ENCODE measurements around the gene CCDC149. TPM values are rescaled to one million over a fixed set of nuclear protein-coding genes. Genes with fewer than 3 reads are reported as not detected.

Gene CCDC149
- total RNA-seq, 3 donors from 2014 or later (not counting 1 experiment from before 2014, with no cell fraction given): 0.14 to 0.86 (median 0.43) TPM

- no peak for TF ChIP-seq CTCF (IDR thresholded peaks at IDR 0.05)
- no peak for DNase-seq
- Histone ChIP-seq H3K36me3 (ENCODE audit: control insufficient read depth, insufficient read depth, low read length) (no peaks in the 10 kb centered on the region), H3K9me3 (ENCODE audit: control insufficient read depth, insufficient read depth, low read length) (no peaks in the 10 kb centered on the region), H3K27ac (ENCODE audit: low read length) (no peak overlapping the region), H3K4me1 (ENCODE audit: control insufficient read depth, insufficient read depth, low read length) (no peaks in the 10 kb centered on the region), H3K27me3 (ENCODE audit: control insufficient read depth, insufficient read depth, low read length) (no peaks in the 10 kb centered on the region), H3K4me3 (ENCODE audit: low read length) (no peak overlapping the region)
- no peak for ATAC-seq
- Mint-ChIP-seq H3K27me3 (ENCODE audit: low read depth in 2 of 2) (no peaks in the 10 kb centered on the region), H3K36me3 (no peaks in the 10 kb centered on the region), H3K9me3 (peaks cover 0 to 3% of the 10 kb centered on the region in 2 donors), H3K4me3 (no peak overlapping the region), H3K4me1 (no peaks in the 10 kb centered on the region), H3K27ac (no peak overlapping the region)
- intact Hi-C loops (cut with micrococcal nuclease): no loop called here
- WGBS (ENCODE audit: insufficient coverage): 91% methylated on average over 5 of the region's 5 CpGs
Observed at GRCh38 chr4:24772061-24772705, 140.7 kb downstream of the CCDC149 start.

DNA sequence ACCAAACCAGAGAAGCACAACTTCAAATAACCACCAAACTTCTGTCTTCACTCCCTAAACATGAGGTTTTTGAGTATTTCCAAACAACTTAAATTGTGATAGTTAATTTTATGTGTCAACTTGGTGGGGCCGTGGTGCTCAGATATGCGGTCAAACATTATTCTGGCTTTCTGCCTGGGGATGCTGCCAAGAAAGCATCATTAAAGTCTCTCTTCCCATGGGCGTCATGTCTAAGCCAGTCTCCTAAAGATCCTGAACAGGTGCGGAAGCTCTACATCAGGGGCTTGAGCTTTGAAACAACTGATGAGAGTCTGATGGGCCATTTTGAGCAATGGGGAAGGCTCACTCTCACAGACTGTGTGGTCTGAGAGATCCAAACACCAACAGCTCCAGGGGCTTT, 141.6 kb downstream of the CCDC149 start:
- no peak overlapping the region for H3K4me3 Mint-ChIP-seq
- TF ChIP-seq CTCF (IDR thresholded peaks at IDR 0.05): no peak
- H3K9me3 Mint-ChIP-seq: peaks cover 0 to 4% of the 10 kb centered on the region in 2 donors
- DNase-seq (no peak), ATAC-seq (no peak)
- no peaks in the 10 kb centered on the region for H3K36me3 Mint-ChIP-seq
- Histone ChIP-seq H3K36me3 (ENCODE audit: control insufficient read depth, insufficient read depth, low read length) (no peaks in the 10 kb centered on the region), H3K27ac (ENCODE audit: low read length) (no peak overlapping the region), H3K4me1 (ENCODE audit: control insufficient read depth, insufficient read depth, low read length) (no peaks in the 10 kb centered on the region), H3K27me3 (ENCODE audit: control insufficient read depth, insufficient read depth, low read length) (no peaks in the 10 kb centered on the region), H3K4me3 (ENCODE audit: low read length) (no peak overlapping the region), H3K9me3 (ENCODE audit: control insufficient read depth, insufficient read depth, low read length) (no peaks in the 10 kb centered on the region)
- WGBS (ENCODE audit: insufficient coverage): 93% methylated on average over 4 of the region's 4 CpGs
- no peaks in the 10 kb centered on the region for H3K4me1 Mint-ChIP-seq
- no peak overlapping the region for H3K27ac Mint-ChIP-seq
- intact Hi-C loops (cut with micrococcal nuclease): no loop called here
- H3K27me3 Mint-ChIP-seq (ENCODE audit: low read depth in 2 of 2): no peaks in the 10 kb centered on the region

GRCh38 chr4:24770667-24771066, 142.2 kb downstream of the CCDC149 start:
- Mint-ChIP-seq H3K27me3 (ENCODE audit: low read depth in 2 of 2) (no peaks in the 10 kb centered on the region), H3K36me3 (no peaks in the 10 kb centered on the region), H3K4me1 (no peaks in the 10 kb centered on the region), H3K9me3 (peaks cover 0 to 5% of the 10 kb centered on the region in 2 donors), H3K27ac (no peak overlapping the region), H3K4me3 (no peak overlapping the region)
- DNase-seq (no peak), ATAC-seq (no peak)
- H3K4me1 ChIP-seq (ENCODE audit: control insufficient read depth, insufficient read depth, low read length): no peaks in the 10 kb centered on the region
- H3K4me3 ChIP-seq (ENCODE audit: low read length): no peak overlapping the region
- intact Hi-C loops (cut with micrococcal nuclease): no loop called here
- no peaks in the 10 kb centered on the region for H3K27me3 ChIP-seq (ENCODE audit: control insufficient read depth, insufficient read depth, low read length)
- WGBS (ENCODE audit: insufficient coverage): 96% methylated on average over 2 of the region's 4 CpGs
- no peak overlapping the region for H3K27ac ChIP-seq (ENCODE audit: low read length)
- no peaks in the 10 kb centered on the region for H3K36me3 ChIP-seq (ENCODE audit: control insufficient read depth, insufficient read depth, low read length)
- H3K9me3 ChIP-seq (ENCODE audit: control insufficient read depth, insufficient read depth, low read length): no peaks in the 10 kb centered on the region
- no peak for TF ChIP-seq CTCF (IDR thresholded peaks at IDR 0.05)

DNA sequence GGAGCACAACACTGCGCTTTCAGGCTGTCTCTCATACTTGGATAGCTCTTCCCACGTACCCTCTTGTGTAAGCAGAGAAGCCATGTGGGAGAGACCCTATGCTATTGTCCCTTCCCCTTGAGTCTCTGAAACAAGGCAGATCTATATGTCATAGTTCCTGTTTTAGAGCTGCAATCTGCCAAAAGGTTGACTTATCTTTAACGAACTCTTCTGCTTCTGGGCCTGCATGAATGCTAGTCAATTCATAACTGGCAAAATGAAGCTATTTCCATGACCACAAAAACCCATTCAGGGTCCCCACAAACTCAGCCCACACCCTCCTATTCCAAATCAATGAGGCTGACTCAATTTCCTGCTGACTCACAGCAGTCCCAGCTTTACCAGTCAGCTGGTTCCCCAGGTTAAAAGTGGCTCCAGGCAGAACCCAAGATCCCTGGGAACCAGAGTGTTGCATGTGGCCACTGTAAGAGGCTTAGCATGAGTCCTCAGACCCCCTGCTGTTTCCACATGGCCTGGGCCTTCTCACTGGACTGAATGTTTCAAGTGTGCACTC, 142.7 kb downstream of the CCDC149 start:
- Mint-ChIP-seq H3K36me3 (no peaks in the 10 kb centered on the region), H3K4me3 (no peak overlapping the region), H3K27ac (no peak overlapping the region), H3K4me1 (no peaks in the 10 kb centered on the region), H3K9me3 (peaks cover 0 to 5% of the 10 kb centered on the region in 2 donors), H3K27me3 (ENCODE audit: low read depth in 2 of 2) (no peaks in the 10 kb centered on the region)
- Histone ChIP-seq H3K36me3 (ENCODE audit: control insufficient read depth, insufficient read depth, low read length) (no peaks in the 10 kb centered on the region), H3K4me1 (ENCODE audit: control insufficient read depth, insufficient read depth, low read length) (no peaks in the 10 kb centered on the region), H3K27ac (ENCODE audit: low read length) (no peak overlapping the region), H3K4me3 (ENCODE audit: low read length) (no peak overlapping the region), H3K9me3 (ENCODE audit: control insufficient read depth, insufficient read depth, low read length) (no peaks in the 10 kb centered on the region), H3K27me3 (ENCODE audit: control insufficient read depth, insufficient read depth, low read length) (no peaks in the 10 kb centered on the region)
- TF ChIP-seq CTCF (IDR thresholded peaks at IDR 0.05): no peak
- WGBS (ENCODE audit: insufficient coverage): 63% methylated on average over 3 of the region's 3 CpGs
- no peak for DNase-seq
- intact Hi-C loops (cut with micrococcal nuclease): no loop called here
- ATAC-seq: no peak
